K562 (cell line): ENCODE data around the gene HPS1. TPM values are rescaled to one million over a fixed set of nuclear protein-coding genes. Genes with fewer than 3 reads are reported as not detected.

Source experiments
- ATAC-seq: fragments of 200-7000 bp; cut with Tn5 transposase; 3 replicates; pipeline ENCODE4 v1.9.1; 2020; ENCODE audit warnings: moderate library complexity
- BruUV-seq: library from RNA; stranded (reverse); fragments of 400-500 nt; replicated peaks from 2 replicates; lab custom pipeline; 2021; lab: Mats Ljungman, UMichigan
- CTCF ChIA-PET: fragments of 300-600 bp; formaldehyde crosslinking; extraction: SDS; loops from one replicate; lab custom pipeline; 2021; ENCODE audit warnings: low intra/inter-chr PET ratio; lab: Yijun Ruan, JAX
- POLR2A ChIA-PET: fragments of 300-600, 350-650 bp; sonication (Branson Sonifier 250); formaldehyde crosslinking; extraction: SDS; loops from one replicate; lab custom pipeline; 2021; ENCODE audit warnings: antibody characterized with exemption, inconsistent platforms; lab: Yijun Ruan, JAX
- DNase-seq, 4 experiments: peaks; one replicate each; pipeline versions ENCODE4 v3.0.0 to v3.0.0-alpha.2; 2011 to 2018; ENCODE audit warnings: low spot score in 3 of 4, mixed read lengths in 3 of 4; ENCODE audit errors: extremely low read depth in 1 of 4
- FAIRE-seq: peaks from 2 replicates; lab custom pipeline; 2011; peaks lifted over from hg19 to GRCh38; lab: Jason Lieb, UNC
- H2AFZ ChIP-seq: 2 replicates; pipeline ENCODE4 v1.6.0; 2011; ENCODE audit warnings: low read depth, low read length, control low read depth, inconsistent platforms
- H3K27ac ChIP-seq: fragments of 200-600 bp; 3 replicates; pipeline ENCODE4 v1.8.0; 2011; ENCODE audit warnings: low read depth, mild to moderate bottlenecking, control low read depth, inconsistent platforms, low read length, moderate library complexity, mixed read lengths; ENCODE audit errors: extremely low read depth
- H3K27me3 ChIP-seq, 2 experiments: fragments of 300-600 bp in 1 of 2; 2 replicates in 1 of 2; 3 replicates in 1 of 2; pipeline versions ENCODE4 v1.6.0 to v1.8.0; 2011; ENCODE audit warnings: inconsistent platforms in 2 of 2, low read length in 2 of 2, mild to moderate bottlenecking in 1 of 2, mixed read lengths in 1 of 2, moderate library complexity in 1 of 2; ENCODE audit not compliant: control insufficient read depth in 2 of 2, insufficient read depth in 2 of 2
- H3K36me3 ChIP-seq: fragments of 300-600 bp; 3 replicates; pipeline ENCODE4 v1.8.0; 2011; ENCODE audit warnings: mild to moderate bottlenecking, low read length, inconsistent platforms; ENCODE audit not compliant: control insufficient read depth, insufficient read depth
- H3K4me1 ChIP-seq, 2 experiments: fragments of 200-600 bp in 1 of 2; replicated peaks in 1 of 2; 2 replicates in 1 of 2; 3 replicates in 1 of 2; pipeline versions ENCODE4 v1.5.1 to v1.8.0; 2011; ENCODE audit warnings: inconsistent platforms in 2 of 2, low read length in 2 of 2, mild to moderate bottlenecking in 1 of 2, mixed read lengths in 1 of 2, moderate library complexity in 1 of 2; ENCODE audit not compliant: control insufficient read depth in 2 of 2, insufficient read depth in 2 of 2
- H3K4me2 ChIP-seq: 2 replicates; pipeline ENCODE4 v1.6.1; 2011; ENCODE audit warnings: low read length, control low read depth, inconsistent platforms, mixed read lengths; ENCODE audit not compliant: insufficient read depth
- H3K4me3 ChIP-seq: fragments of 200-600 bp; sonication (generic), shearing (Covaris generic); 2 replicates; pipeline ENCODE4 v1.5.1; 2016; ENCODE audit warnings: control low read depth, inconsistent platforms
- H3K79me2 ChIP-seq: fragments of 200-600 bp; 3 replicates; pipeline ENCODE4 v1.8.0; 2011; ENCODE audit warnings: low read length, inconsistent platforms; ENCODE audit not compliant: control insufficient read depth, insufficient read depth
- H3K9ac ChIP-seq, 2 experiments: 2 replicates each; pipeline versions ENCODE4 v1.6.0 to v1.6.1; 2011; ENCODE audit warnings: low read depth in 2 of 2, low read length in 2 of 2, control low read depth in 1 of 2, inconsistent platforms in 1 of 2, mild to moderate bottlenecking in 1 of 2, mixed read lengths in 1 of 2; ENCODE audit not compliant: insufficient read depth in 1 of 2
- H3K9me1 ChIP-seq: one replicate; pipeline ENCODE4 v1.6.0; 2011; ENCODE audit warnings: inconsistent platforms, mild to moderate bottlenecking, low read length, moderate library complexity; ENCODE audit not compliant: control insufficient read depth, insufficient read depth
- H3K9me3 ChIP-seq: replicated peaks from 2 replicates; pipeline ENCODE4 v1.5.1; 2011; ENCODE audit warnings: low read depth, low read length, inconsistent platforms; ENCODE audit not compliant: control insufficient read depth, insufficient read depth
- H4K20me1 ChIP-seq: replicated peaks from 2 replicates; pipeline ENCODE4 v1.6.1; 2011; ENCODE audit warnings: low read length, inconsistent platforms, mixed read lengths; ENCODE audit not compliant: control insufficient read depth, insufficient read depth
- CXXC5 ChIP-seq: fragments of 250-450 bp; sonication (Bioruptor Pico); IDR thresholded peaks from 2 replicates; pipeline ENCODE4 v1.8.0; 2022; ENCODE audit warnings: inconsistent platforms, mild to moderate bottlenecking, moderate library complexity
- DDX20 ChIP-seq: fragments of 450-650 bp; IDR thresholded peaks from 2 replicates; pipeline ENCODE4 v1.6.1; 2016; ENCODE audit warnings: missing genetic modification characterization, low read depth, mild to moderate bottlenecking, missing compliant biosample characterization, moderate library complexity
- IRF1 ChIP-seq: sonication (generic); formaldehyde crosslinking; IDR thresholded peaks from 2 replicates; pipeline ENCODE4 v1.8.0; 2022; ENCODE audit warnings: missing genetic modification reagents, mild to moderate bottlenecking, borderline replicate concordance
- KLF16 ChIP-seq: IDR thresholded peaks from 2 replicates; pipeline ENCODE4 v1.6.1; 2016; ENCODE audit warnings: antibody characterized with exemption
- MIER1 ChIP-seq: fragments of 450-650 bp; IDR thresholded peaks from 2 replicates; pipeline ENCODE4 v1.6.1; 2016; ENCODE audit warnings: antibody characterized with exemption, mild to moderate bottlenecking, low read depth
- NCOA1 ChIP-seq: fragments of 450-650 bp; IDR thresholded peaks from 2 replicates; pipeline ENCODE4 v1.6.1; 2016; ENCODE audit warnings: low read depth
- SETDB1 ChIP-seq: IDR thresholded peaks from one replicate; pipeline ENCODE4 v1.6.1; 2012; ENCODE audit warnings: low read length, control low read depth, inconsistent platforms
- SMAD3 ChIP-seq: fragments of 450-650 bp; formaldehyde crosslinking; conservative IDR thresholded peaks from 2 replicates; pipeline ENCODE4 v1.4.0; 2020; ENCODE audit warnings: mild to moderate bottlenecking
- STAT5B ChIP-seq: fragments of 250-450 bp; sonication (Bioruptor Pico); IDR thresholded peaks from 2 replicates; pipeline ENCODE4 v1.8.0; 2021; ENCODE audit warnings: mild to moderate bottlenecking, inconsistent platforms
- ZNF277 ChIP-seq: fragments of 250-450 bp; sonication (Bioruptor Pico); IDR thresholded peaks from 2 replicates; pipeline ENCODE4 v1.8.0; 2022; ENCODE audit warnings: inconsistent platforms, mild to moderate bottlenecking, moderate library complexity, borderline replicate concordance
- ZNF316 ChIP-seq: fragments of 450-650 bp; IDR thresholded peaks from 2 replicates; pipeline ENCODE4 v1.6.1; 2016
- ZNF785 ChIP-seq: fragments of 250-450 bp; sonication (Bioruptor Pico); IDR thresholded peaks from 2 replicates; pipeline ENCODE4 v1.4.0; 2020; ENCODE audit warnings: mild to moderate bottlenecking
- WGBS: fragments of 100-300 bp; shearing (Covaris generic); methylation state at CpG from one replicate; pipeline ENCODE4 v1.1.6; 2016; ENCODE audit warnings: low coverage, mixed read lengths; ENCODE audit not compliant: insufficient coverage; ENCODE audit errors: missing lambda C conversion rate; 5-methylcytosine and 5-hydroxymethylcytosine counted together
- in situ Hi-C: fragments of 300-500 bp; cut with MboI; formaldehyde crosslinking; loops from 4 replicates; pipeline ENCODE4 v1.15.0; 2018; ENCODE audit warnings: inconsistent platforms, mixed read lengths
- intact Hi-C: fragments of 100-400 bp; cut with micrococcal nuclease; formaldehyde crosslinking; loops from 2 replicates; pipeline ENCODE4 v1.14.2; 2022
- polyA plus RNA-seq, 8 experiments: library from polyadenylated mRNA; depleted of rRNA in 4 of 8; stranded (reverse) in 5 of 8; unstranded in 3 of 8; fragments of >200 nt; fragmentation: Nextera tagmentation in 2 of 8; fragmentation: Illumina TruSeq in 1 of 8; extraction: Ambion mirVana in 2 of 8; extraction: Trizol in 1 of 8; gene quantifications; 2 replicates each; pipeline versions ENCODE4 v1.2.1 to v1.2.3, GENCODE V29; 2011 to 2014; ENCODE audit warnings: inconsistent platforms in 1 of 8, missing spikeins in 1 of 8
- total RNA-seq, 7 experiments: library from RNA; depleted of rRNA in 6 of 7; stranded (reverse); fragments of >200 nt in 6 of 7; fragmentation: Illumina TruSeq in 2 of 7; extraction: Trizol in 2 of 7; gene quantifications; 2 replicates each; pipeline versions ENCODE4 v1.2.1 to v1.2.3, GENCODE V29; 2011 to 2021; ENCODE audit warnings: low replicate concordance in 1 of 7
- TF ChIP-seq, protein P1 (sequence below): fragments of 250-450 bp; sonication (Bioruptor Pico); IDR thresholded peaks from 2 replicates; pipeline ENCODE4 v1.8.0; 2022; ENCODE audit warnings: moderate library complexity, mild to moderate bottlenecking, inconsistent platforms
- TF ChIP-seq, protein P2 (sequence below): fragments of 450-650 bp; IDR thresholded peaks from 2 replicates; pipeline ENCODE4 v1.6.1; 2016; ENCODE audit warnings: antibody characterized with exemption
- TF ChIP-seq, protein P3 (sequence below): fragments of 450-650 bp; IDR thresholded peaks from 2 replicates; pipeline ENCODE4 v1.6.1; 2016; ENCODE audit warnings: mild to moderate bottlenecking

HPS1 gene
- total and polyA plus RNA-seq, 9 of the 15 experiments (the other 6 are each of a cell fraction or from before 2014, with no cell fraction given) = 18.1 to 43.6 (median 26.3) TPM

GRCh38 chr10:98384531-98385133, 62.1 kb downstream of the HPS1 start:
- POLR2A ChIA-PET = no interaction called here
- no peak for TF ChIP-seq MIER1
- TF ChIP-seq IRF1 (CRISPR knock-in tag) = no peak
- no peak for TF ChIP-seq ZNF785 (CRISPR knock-in tag)
- TF ChIP-seq, protein P1, sequence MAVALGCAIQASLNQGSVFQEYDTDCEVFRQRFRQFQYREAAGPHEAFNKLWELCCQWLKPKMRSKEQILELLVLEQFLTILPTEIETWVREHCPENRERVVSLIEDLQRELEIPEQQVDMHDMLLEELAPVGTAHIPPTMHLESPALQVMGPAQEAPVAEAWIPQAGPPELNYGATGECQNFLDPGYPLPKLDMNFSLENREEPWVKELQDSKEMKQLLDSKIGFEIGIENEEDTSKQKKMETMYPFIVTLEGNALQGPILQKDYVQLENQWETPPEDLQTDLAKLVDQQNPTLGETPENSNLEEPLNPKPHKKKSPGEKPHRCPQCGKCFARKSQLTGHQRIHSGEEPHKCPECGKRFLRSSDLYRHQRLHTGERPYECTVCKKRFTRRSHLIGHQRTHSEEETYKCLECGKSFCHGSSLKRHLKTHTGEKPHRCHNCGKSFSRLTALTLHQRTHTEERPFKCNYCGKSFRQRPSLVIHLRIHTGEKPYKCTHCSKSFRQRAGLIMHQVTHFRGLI (CRISPR knock-in tag) = no peak
- TF ChIP-seq CXXC5 (CRISPR knock-in tag) = no peak
- TF ChIP-seq STAT5B (CRISPR knock-in tag) = no peak
- TF ChIP-seq, protein P2, sequence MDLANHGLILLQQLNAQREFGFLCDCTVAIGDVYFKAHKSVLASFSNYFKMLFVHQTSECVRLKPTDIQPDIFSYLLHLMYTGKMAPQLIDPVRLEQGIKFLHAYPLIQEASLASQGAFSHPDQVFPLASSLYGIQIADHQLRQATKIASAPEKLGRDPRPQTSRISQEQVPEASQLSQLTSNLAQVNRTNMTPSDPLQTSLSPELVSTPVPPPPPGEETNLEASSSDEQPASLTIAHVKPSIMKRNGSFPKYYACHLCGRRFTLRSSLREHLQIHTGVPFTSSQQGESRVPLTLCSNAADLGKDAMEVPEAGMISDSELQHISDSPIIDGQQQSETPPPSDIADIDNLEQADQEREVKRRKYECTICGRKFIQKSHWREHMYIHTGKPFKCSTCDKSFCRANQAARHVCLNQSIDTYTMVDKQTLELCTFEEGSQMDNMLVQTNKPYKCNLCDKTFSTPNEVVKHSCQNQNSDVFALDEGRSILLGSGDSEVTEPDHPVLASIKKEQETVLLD = no peak
- TF ChIP-seq ZNF277 = no peak
- TF ChIP-seq, protein P3, sequence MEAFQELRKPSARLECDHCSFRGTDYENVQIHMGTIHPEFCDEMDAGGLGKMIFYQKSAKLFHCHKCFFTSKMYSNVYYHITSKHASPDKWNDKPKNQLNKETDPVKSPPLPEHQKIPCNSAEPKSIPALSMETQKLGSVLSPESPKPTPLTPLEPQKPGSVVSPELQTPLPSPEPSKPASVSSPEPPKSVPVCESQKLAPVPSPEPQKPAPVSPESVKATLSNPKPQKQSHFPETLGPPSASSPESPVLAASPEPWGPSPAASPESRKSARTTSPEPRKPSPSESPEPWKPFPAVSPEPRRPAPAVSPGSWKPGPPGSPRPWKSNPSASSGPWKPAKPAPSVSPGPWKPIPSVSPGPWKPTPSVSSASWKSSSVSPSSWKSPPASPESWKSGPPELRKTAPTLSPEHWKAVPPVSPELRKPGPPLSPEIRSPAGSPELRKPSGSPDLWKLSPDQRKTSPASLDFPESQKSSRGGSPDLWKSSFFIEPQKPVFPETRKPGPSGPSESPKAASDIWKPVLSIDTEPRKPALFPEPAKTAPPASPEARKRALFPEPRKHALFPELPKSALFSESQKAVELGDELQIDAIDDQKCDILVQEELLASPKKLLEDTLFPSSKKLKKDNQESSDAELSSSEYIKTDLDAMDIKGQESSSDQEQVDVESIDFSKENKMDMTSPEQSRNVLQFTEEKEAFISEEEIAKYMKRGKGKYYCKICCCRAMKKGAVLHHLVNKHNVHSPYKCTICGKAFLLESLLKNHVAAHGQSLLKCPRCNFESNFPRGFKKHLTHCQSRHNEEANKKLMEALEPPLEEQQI = no peak
- TF ChIP-seq NCOA1 = no peak
- no peak for TF ChIP-seq ZNF316
- no peak for TF ChIP-seq SMAD3 (CRISPR knock-in tag)
- no peak for TF ChIP-seq KLF16
- TF ChIP-seq SETDB1 = no peak
- TF ChIP-seq DDX20 = no peak

More at GRCh38 chr10:98384531-98385133, 62.1 kb downstream of the HPS1 start:
- Histone ChIP-seq H3K79me2 (no peaks in the 10 kb centered on the region), H3K9me1 (no peaks in the 10 kb centered on the region), H2AFZ (no peak overlapping the region), H3K4me2 (no peak overlapping the region), H4K20me1 (peaks cover 4% of the 10 kb centered on the region; the same call in 1 of the 2 replicates), H3K27me3 (peaks cover 3 to 46% of the 10 kb centered on the region in 2 experiments; a peak in 3 of 5 replicates), H3K9ac (no peak overlapping the region), H3K4me3 (no peak overlapping the region), H3K36me3 (no peaks in the 10 kb centered on the region), H3K27ac (no peak overlapping the region), H3K4me1 (peaks cover 6% of the 10 kb centered on the region in 2 experiments; a peak in 4 of 5 replicates), H3K9me3 (no peaks in the 10 kb centered on the region)
- FAIRE-seq = no peak
- WGBS = 7% methylated on average over 8 of the region's 9 CpGs
- CTCF ChIA-PET = no interaction called here
- intact Hi-C loops (no loop called here), in situ Hi-C loops (no loop called here)
- ATAC-seq = no peak
- no peak for DNase-seq
- no TSS peak for BruUV-seq
